VCaP (cell line): ENCODE data around the gene BCL2.

ENCODE experiments used
- H3K27ac ChIP-seq: fragments of 450-650 bp; 2 replicates; pipeline ENCODE4 v1.5.1; 2017
- CTCF ChIP-seq: fragments of 450-650 bp; conservative IDR thresholded peaks from 2 replicates; pipeline ENCODE4 v1.5.1; 2017; ENCODE audit warnings: mild to moderate bottlenecking, moderate library complexity

The BCL2 gene

GRCh38 chr18:63131106-63131958 lies 188.2 kb downstream of the BCL2 start:
- peak; percentile 63 for TF ChIP-seq CTCF
- H3K27ac ChIP-seq = no peak overlapping the region

- H3K27ac ChIP-seq = no peak overlapping the region
- no peak for TF ChIP-seq CTCF
These were observed 189.4 kb downstream of the BCL2 start for GRCh38 chr18:63130176-63130575.

- no peak overlapping the region for H3K27ac ChIP-seq
- no peak for TF ChIP-seq CTCF
These were observed 191.2 kb downstream of the BCL2 start for GRCh38 chr18:63128237-63128974.

- TF ChIP-seq CTCF = no peak
These were observed 193.2 kb downstream of the BCL2 start for GRCh38 chr18:63126134-63127069.

GRCh38 chr18:63120620-63121019 lies 198.9 kb downstream of the BCL2 start:
- no peak overlapping the region for H3K27ac ChIP-seq
- no peak for TF ChIP-seq CTCF

More at GRCh38 chr18:63126134-63127069, 193.2 kb downstream of the BCL2 start:
- no peak overlapping the region for H3K27ac ChIP-seq

GRCh38 chr18:63119647-63120046 lies 199.9 kb downstream of the BCL2 start:
- H3K27ac ChIP-seq = no peak overlapping the region
- peak; percentile 79 for TF ChIP-seq CTCF
